A549 (cell line): ENCODE results near the gene JAZF1. TPM values are rescaled to one million over a fixed set of nuclear protein-coding genes. Genes with fewer than 3 reads are reported as not detected.

Experiments
- ATAC-seq, 2 experiments: fragments of 200-7000 bp in 1 of 2; fragments of >200 bp in 1 of 2; cut with Nextera tagmentation in 1 of 2; cut with Tn5 transposase in 1 of 2; 3 replicates each; pipeline versions ENCODE4 v1.8.0 to v1.9.1; 2018 to 2020; ENCODE audit warnings: mild to moderate bottlenecking in 1 of 2, moderate library complexity in 1 of 2
- CTCF ChIA-PET: fragments of 300-600 bp; sonication (Branson Sonifier 250); formaldehyde crosslinking; extraction: SDS; loops from one replicate; lab custom pipeline; 2021; ENCODE audit warnings: antibody characterized with exemption, inconsistent platforms; lab: Yijun Ruan, JAX
- POLR2A ChIA-PET: fragments of 350-600 bp; formaldehyde crosslinking; extraction: SDS; loops from one replicate; lab custom pipeline; 2021; ENCODE audit warnings: antibody characterized with exemption, inconsistent platforms; lab: Yijun Ruan, JAX
- DNase-seq, 2 experiments: peaks; one replicate each; pipeline versions ENCODE4 v3.0.0 to v3.0.0-alpha.2; 2011 to 2016; ENCODE audit warnings: low read depth in 1 of 2, low spot score in 1 of 2
- FAIRE-seq: peaks from 2 replicates; lab custom pipeline; 2011; peaks lifted over from hg19 to GRCh38; lab: Jason Lieb, UNC
- H3K27ac ChIP-seq, 2 experiments: fragments of >200 bp; sonication (Bioruptor Twin); formaldehyde crosslinking; 3 replicates each; pipeline ENCODE4 v1.5.1; 2016 to 2017
- H3K4me1 ChIP-seq: fragments of >200 bp; sonication (Bioruptor Twin); formaldehyde crosslinking; 3 replicates; pipeline ENCODE4 v1.6.1; 2016
- H3K4me2 ChIP-seq: fragments of >200 bp; sonication (Bioruptor Twin); formaldehyde crosslinking; 3 replicates; pipeline ENCODE4 v1.6.1; 2016
- H3K4me3 ChIP-seq: fragments of >200 bp; sonication (Bioruptor Twin); formaldehyde crosslinking; 3 replicates; pipeline ENCODE4 v1.5.1; 2016
- H3K9me3 ChIP-seq: fragments of >200 bp; sonication (Bioruptor Twin); formaldehyde crosslinking; 3 replicates; pipeline ENCODE4 v1.6.1; 2016
- BCL3 ChIP-seq: fragments of >200 bp; sonication (Bioruptor Twin); formaldehyde crosslinking; IDR thresholded peaks from 3 replicates; pipeline ENCODE4 v1.6.1; 2016
- BHLHE40 ChIP-seq: IDR thresholded peaks from 2 replicates; pipeline ENCODE4 v1.6.1; 2012; ENCODE audit warnings: low read depth, low read length, inconsistent platforms
- E2F6 ChIP-seq: IDR thresholded peaks from 2 replicates; pipeline ENCODE4 v1.6.1; 2012; ENCODE audit warnings: low read depth, borderline replicate concordance
- ELK1 ChIP-seq: fragments of 150-350 bp; IDR thresholded peaks from 2 replicates; pipeline ENCODE4 v1.6.1; 2014; ENCODE audit warnings: low read depth, mild to moderate bottlenecking, low read length
- EP300 ChIP-seq, 2 experiments: fragments of >200 bp; sonication (Bioruptor Twin); formaldehyde crosslinking; IDR thresholded peaks; 2 replicates in 1 of 2; 3 replicates in 1 of 2; pipeline ENCODE4 v1.6.1; 2016 to 2017
- ESRRA ChIP-seq: fragments of 150-350 bp; IDR thresholded peaks from 2 replicates; pipeline ENCODE4 v1.6.1; 2014; ENCODE audit warnings: mild to moderate bottlenecking, low read length, borderline replicate concordance
- FOSB ChIP-seq: fragments of 250-450 bp; sonication (Bioruptor Pico); IDR thresholded peaks from 2 replicates; pipeline ENCODE4 v1.5.0; 2020; ENCODE audit warnings: mild to moderate bottlenecking, moderate library complexity
- HDAC2 ChIP-seq: fragments of 200-600 bp; sonication (generic); IDR thresholded peaks from 2 replicates; pipeline ENCODE4 v1.6.1; 2016
- HEYL ChIP-seq: fragments of 250-450 bp; sonication (Bioruptor Pico); IDR thresholded peaks from 2 replicates; pipeline ENCODE4 v1.8.0; 2021; ENCODE audit warnings: mild to moderate bottlenecking, moderate library complexity
- JUN ChIP-seq, 2 experiments: fragments of >200 bp; sonication (Bioruptor Twin); formaldehyde crosslinking; IDR thresholded peaks; 2 replicates in 1 of 2; 3 replicates in 1 of 2; pipeline ENCODE4 v1.6.1; 2016 to 2017
- NR3C1 ChIP-seq: fragments of >200 bp; sonication (Bioruptor Twin); formaldehyde crosslinking; IDR thresholded peaks from 3 replicates; pipeline ENCODE4 v1.6.1; 2017
- RARB ChIP-seq: fragments of 250-450 bp; sonication (Bioruptor Pico); IDR thresholded peaks from 2 replicates; pipeline ENCODE4 v1.8.0; 2021; ENCODE audit warnings: mild to moderate bottlenecking, moderate library complexity
- REST ChIP-seq: fragments of 200-600 bp; sonication (generic); IDR thresholded peaks from 2 replicates; pipeline ENCODE4 v1.6.1; 2016; ENCODE audit warnings: antibody characterized with exemption, mild to moderate bottlenecking, moderate library complexity
- RFX5 ChIP-seq: fragments of 450-650 bp; IDR thresholded peaks from 2 replicates; pipeline ENCODE4 v1.7.1; 2014; ENCODE audit warnings: antibody characterized with exemption, mild to moderate bottlenecking, moderate library complexity
- ZC3H11A ChIP-seq: fragments of 450-650 bp; IDR thresholded peaks from 2 replicates; pipeline ENCODE4 v1.6.1; 2014; ENCODE audit warnings: antibody characterized with exemption, mild to moderate bottlenecking
- WGBS: methylation state at CpG from one replicate; pipeline ENCODE4 v1.1.6; 2017; ENCODE audit errors: missing lambda C conversion rate; 5-methylcytosine and 5-hydroxymethylcytosine counted together
- polyA plus RNA-seq, 4 experiments: library from polyadenylated mRNA; depleted of rRNA in 3 of 4; stranded (reverse); fragments of >200 nt; fragmentation: RNase III in 1 of 4; extraction: RNeasy Plus Mini Kit Qiagen cat#74134 plus additional on column Dnase treatment in 1 of 4; gene quantifications; 2 replicates in 3 of 4; 3 replicates in 1 of 4; pipeline ENCODE4 v1.2.3, GENCODE V29; 2011 to 2017

The JAZF1 gene
- polyA plus RNA-seq, 2 of the 4 experiments (the other 2 are of a cell fraction): 1.9 to 2.8 TPM

GRCh38 chr7:27900006-27900405 is 280.6 kb downstream of the JAZF1 start:
- Histone ChIP-seq H3K4me2 (no peak overlapping the region), H3K4me1 (no peaks in the 10 kb centered on the region), H3K9me3 (no peaks in the 10 kb centered on the region), H3K27ac (no peak overlapping the region), H3K4me3 (no peak overlapping the region)
- no peak for FAIRE-seq
- CTCF ChIA-PET: interaction anchor here (1.3 to 1.5 kb wide), 2 partner anchors 11 to 121 kb away, joined by 3 read pairs; no protein-coding TSS in a partner anchor
- POLR2A ChIA-PET: no interaction called here
- no peak for ATAC-seq
- TF ChIP-seq HDAC2 (no peak), ESRRA (no peak), BHLHE40 (no peak), REST (no peak)
- TF ChIP-seq, all 56 proteins: peak for 0
- 88% methylated on average over 6 of the region's 6 CpGs for WGBS
- DNase-seq: no peak

- TF ChIP-seq ELK1 (no peak), FOSB (CRISPR knock-in tag) (no peak), RFX5 (no peak), ZC3H11A (no peak), BCL3 (no peak), EP300 (IDR thresholded peaks at IDR 0.05) (no peak)
- TF ChIP-seq, all 56 proteins: peak for 0
- H3K4me3 ChIP-seq: no peak overlapping the region
- DNase-seq (no peak), ATAC-seq (no peak), FAIRE-seq (no peak)
- H3K4me2 ChIP-seq: no peak overlapping the region
- ChIA-PET POLR2A (no interaction called here), CTCF (interaction anchor here (1.2 to 1.5 kb wide), 3 partner anchors 11 to 121 kb away, joined by 3 to 4 read pairs (median 3); no protein-coding TSS in a partner anchor)
- H3K4me1 ChIP-seq: no peaks in the 10 kb centered on the region
- WGBS: 100% methylated on average over 2 of the region's 2 CpGs
- no peaks in the 10 kb centered on the region for H3K9me3 ChIP-seq
- no peak overlapping the region for H3K27ac ChIP-seq
Observed at GRCh38 chr7:27899601-27900000, 281.0 kb downstream of the JAZF1 start.

GRCh38 chr7:27897441-27897847 is 283.2 kb downstream of the JAZF1 start:
- no peak overlapping the region for H3K4me3 ChIP-seq
- ATAC-seq (no peak; a peak in 1 of 6 replicates), FAIRE-seq (no peak), DNase-seq (no peak)
- H3K27ac ChIP-seq: no peak overlapping the region
- H3K4me2 ChIP-seq: no peak overlapping the region
- ChIA-PET POLR2A (no interaction called here), CTCF (no interaction called here)
- H3K4me1 ChIP-seq: no peaks in the 10 kb centered on the region
- TF ChIP-seq E2F6 (no peak), NR3C1 (no peak), ELK1 (no peak), HEYL (CRISPR knock-in tag) (no peak), RARB (CRISPR knock-in tag) (no peak), JUN (IDR thresholded peaks at IDR 0.05) (no peak)
- WGBS: 92% methylated on average over 10 of the region's 10 CpGs
- no peaks in the 10 kb centered on the region for H3K9me3 ChIP-seq
